Neuronal stem cell (in vitro differentiated cells): ENCODE results near the gene SMARCC2.

Experiments used
- DNase-seq: peaks from one replicate; pipeline ENCODE4 v3.0.0-alpha.2; 2013; ENCODE audit warnings: low spot score
- H2AFZ ChIP-seq: one replicate; pipeline ENCODE4 v1.6.1; 2013; ENCODE audit warnings: mild to moderate bottlenecking, low read length, inconsistent platforms
- H2AK5ac ChIP-seq: 2 replicates; pipeline ENCODE4 v1.6.1; 2013; ENCODE audit warnings: low read depth, mild to moderate bottlenecking, inconsistent platforms, low read length, moderate library complexity, mixed read lengths
- H2BK120ac ChIP-seq: 2 replicates; pipeline ENCODE4 v1.6.1; 2013; ENCODE audit warnings: low read depth, mild to moderate bottlenecking, inconsistent platforms, low read length, moderate library complexity, mixed read lengths
- H2BK12ac ChIP-seq: one replicate; pipeline ENCODE4 v1.6.1; 2013; ENCODE audit warnings: low read length, inconsistent platforms
- H2BK15ac ChIP-seq: 2 replicates; pipeline ENCODE4 v1.6.1; 2013; ENCODE audit warnings: mild to moderate bottlenecking, low read length, inconsistent platforms, mixed read lengths
- H2BK5ac ChIP-seq: one replicate; pipeline ENCODE4 v1.6.1; 2013; ENCODE audit warnings: inconsistent platforms, mild to moderate bottlenecking, low read length, moderate library complexity
- H3K14ac ChIP-seq: one replicate; pipeline ENCODE4 v1.6.1; 2013; ENCODE audit warnings: low read length, inconsistent platforms
- H3K18ac ChIP-seq: 2 replicates; pipeline ENCODE4 v1.6.1; 2013; ENCODE audit warnings: low read length, inconsistent platforms
- H3K23ac ChIP-seq: 2 replicates; pipeline ENCODE4 v1.6.1; 2013; ENCODE audit warnings: low read depth, mild to moderate bottlenecking, mixed read lengths, low read length, inconsistent platforms; ENCODE audit not compliant: poor library complexity
- H3K27ac ChIP-seq: replicated peaks from 3 replicates; pipeline ENCODE4 v1.5.1; 2013; ENCODE audit warnings: low read length, inconsistent platforms
- H3K27me3 ChIP-seq, 3 experiments: 2 replicates each; pipeline ENCODE4 v1.6.1; 2013; ENCODE audit warnings: low read length in 3 of 3, mild to moderate bottlenecking in 2 of 3, inconsistent platforms in 1 of 3, low read depth in 1 of 3, mixed read lengths in 1 of 3, moderate library complexity in 1 of 3; ENCODE audit not compliant: control insufficient read depth in 3 of 3, insufficient read depth in 3 of 3
- H3K36me3 ChIP-seq, 2 donors: replicated peaks in 1 of 2; 2 replicates each; pipeline ENCODE4 v1.6.1; 2013; ENCODE audit warnings: low read length in 2 of 2; ENCODE audit not compliant: control insufficient read depth in 2 of 2, insufficient read depth in 2 of 2
- H3K4ac ChIP-seq: 2 replicates; pipeline ENCODE4 v1.6.1; 2013; ENCODE audit warnings: inconsistent platforms, mild to moderate bottlenecking, low read length, moderate library complexity
- H3K4me1 ChIP-seq, 2 donors: 1 replicate in 1 of 2; 2 replicates in 1 of 2; pipeline ENCODE4 v1.6.1; 2013; ENCODE audit warnings: low read length in 2 of 2, low read depth in 1 of 2; ENCODE audit not compliant: control insufficient read depth in 2 of 2, insufficient read depth in 1 of 2
- H3K4me2 ChIP-seq: one replicate; pipeline ENCODE4 v1.6.1; 2013; ENCODE audit warnings: mild to moderate bottlenecking, low read length, inconsistent platforms; ENCODE audit not compliant: insufficient read depth, poor library complexity, severe bottlenecking
- H3K4me3 ChIP-seq, 2 donors: 2 replicates each; pipeline ENCODE4 v1.5.1; 2013; ENCODE audit warnings: low read length in 2 of 2, mild to moderate bottlenecking in 2 of 2, inconsistent platforms in 1 of 2, moderate library complexity in 1 of 2
- H3K79me1 ChIP-seq: one replicate; pipeline ENCODE4 v1.6.1; 2013; ENCODE audit warnings: low read depth, mild to moderate bottlenecking, inconsistent platforms, low read length, moderate library complexity
- H3K9ac ChIP-seq: one replicate; pipeline ENCODE4 v1.6.1; 2013; ENCODE audit warnings: mild to moderate bottlenecking, low read depth, low read length, inconsistent platforms; ENCODE audit not compliant: poor library complexity
- H3K9me3 ChIP-seq, 2 donors: replicated peaks in 1 of 2; 2 replicates each; pipeline versions ENCODE3 to v1.6.1; 2013; ENCODE audit warnings: low read length in 2 of 2, mild to moderate bottlenecking in 2 of 2, inconsistent platforms in 1 of 2, low read depth in 1 of 2, mixed read lengths in 1 of 2, moderate library complexity in 1 of 2; ENCODE audit not compliant: control insufficient read depth in 2 of 2, insufficient read depth in 1 of 2
- H4K8ac ChIP-seq: one replicate; pipeline ENCODE4 v1.6.1; 2013; ENCODE audit warnings: low read depth, mild to moderate bottlenecking, inconsistent platforms, low read length, moderate library complexity
- H4K91ac ChIP-seq: one replicate; pipeline ENCODE4 v1.6.1; 2013; ENCODE audit warnings: low read length, low read depth, mild to moderate bottlenecking, inconsistent platforms; ENCODE audit not compliant: poor library complexity
- WGBS, 2 donors: extraction: QIAGEN DNeasy Blood & Tissue Kit; methylation state at CpG; one replicate each; pipeline ENCODE4 v1.1.7; 2013; ENCODE audit warnings: missing lambda C conversion rate in 2 of 2, mixed read lengths in 1 of 2; ENCODE audit not compliant: insufficient read length in 2 of 2, insufficient replicate concordance in 1 of 2; ENCODE audit errors: extremely low coverage in 2 of 2; 5-methylcytosine and 5-hydroxymethylcytosine counted together

SMARCC2 gene

GRCh38 chr12:56189918-56190694 is 823 bp upstream of the SMARCC2 start:
- no peak overlapping the region for H2BK12ac ChIP-seq
- no peak overlapping the region for H3K14ac ChIP-seq
- peak overlapping the region; percentile 56 for H2BK15ac ChIP-seq
- peak overlapping the region; percentile 97 for H3K9ac ChIP-seq
- no peak overlapping the region for H2AK5ac ChIP-seq
- H3K4ac ChIP-seq = peak overlapping the region; percentile 78
- peak overlapping the region; percentile 76 to 87 for H3K4me3 ChIP-seq
- peak overlapping the region; percentile 97 for H3K18ac ChIP-seq
- peaks cover 7 to 9% of the 10 kb centered on the region in 2 donors for H3K4me1 ChIP-seq
- peaks cover 10 to 27% of the 10 kb centered on the region in 2 donors for H3K36me3 ChIP-seq
- H2BK5ac ChIP-seq = peak overlapping the region; percentile 96
- peak overlapping the region; percentile 90 for H2AFZ ChIP-seq
- H3K27me3 ChIP-seq = no peaks in the 10 kb centered on the region
- peak overlapping the region; percentile 72 for H3K27ac ChIP-seq
- H2BK120ac ChIP-seq = no peak overlapping the region
- H3K9me3 ChIP-seq = no peaks in the 10 kb centered on the region
- no peak overlapping the region for H4K8ac ChIP-seq
- H3K79me1 ChIP-seq = no peaks in the 10 kb centered on the region
- WGBS, 2 donors = no CpG with 5 or more reads among the region's 42 CpGs
- peak overlapping the region; percentile 64 for H3K4me2 ChIP-seq
- peak overlapping the region; percentile 57 for H3K23ac ChIP-seq
- H4K91ac ChIP-seq = no peak overlapping the region
- peak; percentile 93 for DNase-seq

- Histone ChIP-seq H2AK5ac (peak overlapping the region; percentile 40), H3K14ac (peak overlapping the region; percentile 25), H3K4me3 (peak overlapping the region; percentile 76 to 83), H3K4ac (no peak overlapping the region), H3K79me1 (no peaks in the 10 kb centered on the region), H2BK15ac (peak overlapping the region; percentile 45), H3K27me3 (no peaks in the 10 kb centered on the region), H2BK5ac (peak overlapping the region; percentile 78), H2AFZ (peak overlapping the region; percentile 91), H4K8ac (no peak overlapping the region), H3K9ac (peak overlapping the region; percentile 87), H3K18ac (peak overlapping the region; percentile 76), H3K4me2 (peak overlapping the region; percentile 79), H3K9me3 (no peaks in the 10 kb centered on the region), H3K4me1 (peaks cover 7 to 9% of the 10 kb centered on the region in 2 donors), H2BK12ac (no peak overlapping the region), H2BK120ac (no peak overlapping the region), H3K23ac (no peak overlapping the region), H3K27ac (peak overlapping the region; percentile 69), H4K91ac (no peak overlapping the region), H3K36me3 (peaks cover 18 to 41% of the 10 kb centered on the region in 2 donors)
- WGBS, 2 donors = no CpG with 5 or more reads among the region's 17 CpGs
- DNase-seq = peak; percentile 8
Observed at GRCh38 chr12:56188778-56189098, 545 bp downstream of the SMARCC2 start.

GRCh38 chr12:56188131-56188777 is 1.0 kb downstream of the SMARCC2 start:
- WGBS, 2 donors = no CpG with 5 or more reads among the region's 10 CpGs
- Histone ChIP-seq H2AFZ (peak overlapping the region; percentile 91), H2BK120ac (no peak overlapping the region), H3K36me3 (peaks cover 21 to 46% of the 10 kb centered on the region in 2 donors), H2AK5ac (peak overlapping the region; percentile 40), H2BK12ac (no peak overlapping the region), H4K91ac (no peak overlapping the region), H3K79me1 (no peaks in the 10 kb centered on the region), H4K8ac (no peak overlapping the region), H2BK5ac (peak overlapping the region; percentile 78), H3K4me3 (peak overlapping the region; percentile 76 to 83), H3K23ac (no peak overlapping the region), H3K4me1 (peaks cover 7 to 9% of the 10 kb centered on the region in 2 donors), H3K4me2 (peak overlapping the region; percentile 79), H3K4ac (no peak overlapping the region), H3K9ac (peak overlapping the region; percentile 87), H2BK15ac (no peak overlapping the region), H3K9me3 (no peaks in the 10 kb centered on the region), H3K18ac (peak overlapping the region; percentile 76), H3K27me3 (no peaks in the 10 kb centered on the region), H3K27ac (peak overlapping the region; percentile 69), H3K14ac (peak overlapping the region; percentile 25)
- peak; percentile 8 for DNase-seq

GRCh38 chr12:56186957-56187356 is 2.3 kb downstream of the SMARCC2 start:
- WGBS, 2 donors = no CpG with 5 or more reads among the region's 2 CpGs
- no peaks in the 10 kb centered on the region for H3K27me3 ChIP-seq
- H4K8ac ChIP-seq = no peak overlapping the region
- H2BK15ac ChIP-seq = no peak overlapping the region
- no peak for DNase-seq
- H3K9ac ChIP-seq = no peak overlapping the region
- no peak overlapping the region for H3K23ac ChIP-seq
- H3K4ac ChIP-seq = no peak overlapping the region
- H3K4me3 ChIP-seq = no peak overlapping the region
- H2BK5ac ChIP-seq = no peak overlapping the region
- no peaks in the 10 kb centered on the region for H3K9me3 ChIP-seq
- no peak overlapping the region for H2AFZ ChIP-seq
- H2BK12ac ChIP-seq = no peak overlapping the region
- H2AK5ac ChIP-seq = no peak overlapping the region
- H3K18ac ChIP-seq = no peak overlapping the region
- no peak overlapping the region for H4K91ac ChIP-seq
- H3K36me3 ChIP-seq = peaks cover 25 to 58% of the 10 kb centered on the region in 2 donors
- no peaks in the 10 kb centered on the region for H3K79me1 ChIP-seq
- no peak overlapping the region for H3K14ac ChIP-seq
- H2BK120ac ChIP-seq = no peak overlapping the region
- no peak overlapping the region for H3K4me2 ChIP-seq
- H3K4me1 ChIP-seq = peaks cover 7 to 9% of the 10 kb centered on the region in 2 donors
- no peak overlapping the region for H3K27ac ChIP-seq
